ENCODE results near the gene ANK3. TPM values are rescaled to one million over a fixed set of nuclear protein-coding genes. Genes with fewer than 3 reads are reported as not detected.
A peak's percentile ranks its signal among the peaks of the same experiment; 100 is the strongest.

Gene ANK3
- total RNA-seq, 1 donor from 2014 or later: 188 TPM

DNA sequence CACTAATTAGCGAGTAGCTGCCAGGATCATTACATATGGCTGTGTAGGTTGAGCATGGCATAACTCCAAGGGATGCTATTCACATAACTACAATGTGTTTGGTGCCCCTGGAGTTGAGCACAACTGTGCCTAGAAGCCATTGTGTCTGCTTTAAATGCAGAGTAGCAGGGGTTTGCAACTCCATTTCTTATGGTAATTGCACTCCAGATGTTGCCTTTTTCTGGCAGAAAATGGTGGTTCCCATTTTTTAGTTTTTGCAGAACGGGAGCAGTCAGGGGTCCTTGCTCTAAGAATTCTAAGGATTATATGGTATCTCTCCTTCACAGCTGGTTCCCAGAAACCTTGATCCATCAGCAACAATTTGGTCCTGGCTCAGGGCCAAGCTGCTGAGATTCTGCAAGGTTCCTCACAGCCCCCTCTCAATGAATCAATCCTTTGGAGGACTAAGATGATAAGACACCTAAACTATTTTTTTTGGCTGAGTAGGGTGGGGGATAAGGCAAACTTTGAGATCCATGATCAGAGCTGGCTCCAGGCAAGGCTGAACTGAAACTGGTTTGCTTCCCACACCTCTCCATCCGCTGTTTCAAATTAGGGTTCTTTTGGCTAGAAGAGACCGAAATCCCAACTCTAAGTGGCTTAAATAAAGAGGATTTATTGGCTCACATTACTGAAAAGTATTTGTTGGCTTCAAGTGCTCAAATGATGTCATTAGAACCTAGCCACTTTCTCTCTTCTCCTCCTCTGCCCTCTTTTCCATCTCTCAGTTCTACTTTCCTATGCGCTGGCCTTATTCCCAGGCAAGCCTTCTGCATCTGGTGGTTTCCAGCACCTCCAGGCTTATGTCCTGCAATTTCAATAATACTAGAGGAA lies 385.8 kb downstream of the ANK3 start:
- DNase-seq (no peak), ATAC-seq (no peak)
- intact Hi-C loops (cut with micrococcal nuclease): no loop called here

DNA sequence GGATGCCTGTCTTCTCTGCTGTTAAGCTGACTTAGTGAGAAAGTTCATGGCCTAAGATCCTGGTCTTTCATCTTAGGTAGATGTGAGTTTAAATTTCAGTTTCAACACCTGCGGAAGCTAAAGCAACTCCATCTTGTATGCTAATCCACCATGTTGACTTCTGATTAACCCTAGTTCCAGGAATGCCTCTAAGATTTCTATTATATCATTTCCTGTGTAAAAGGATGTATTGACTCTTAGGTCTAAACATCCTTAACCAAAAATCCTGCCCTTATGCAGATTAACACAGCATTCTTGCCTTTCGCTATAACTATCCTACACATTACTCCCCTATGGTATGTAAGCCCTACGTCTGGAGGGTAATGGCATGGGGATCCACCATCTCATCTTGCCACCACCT lies 388.9 kb downstream of the ANK3 start:
- ATAC-seq: no peak
- intact Hi-C loops (cut with micrococcal nuclease): no loop called here
- no peak for DNase-seq

DNA sequence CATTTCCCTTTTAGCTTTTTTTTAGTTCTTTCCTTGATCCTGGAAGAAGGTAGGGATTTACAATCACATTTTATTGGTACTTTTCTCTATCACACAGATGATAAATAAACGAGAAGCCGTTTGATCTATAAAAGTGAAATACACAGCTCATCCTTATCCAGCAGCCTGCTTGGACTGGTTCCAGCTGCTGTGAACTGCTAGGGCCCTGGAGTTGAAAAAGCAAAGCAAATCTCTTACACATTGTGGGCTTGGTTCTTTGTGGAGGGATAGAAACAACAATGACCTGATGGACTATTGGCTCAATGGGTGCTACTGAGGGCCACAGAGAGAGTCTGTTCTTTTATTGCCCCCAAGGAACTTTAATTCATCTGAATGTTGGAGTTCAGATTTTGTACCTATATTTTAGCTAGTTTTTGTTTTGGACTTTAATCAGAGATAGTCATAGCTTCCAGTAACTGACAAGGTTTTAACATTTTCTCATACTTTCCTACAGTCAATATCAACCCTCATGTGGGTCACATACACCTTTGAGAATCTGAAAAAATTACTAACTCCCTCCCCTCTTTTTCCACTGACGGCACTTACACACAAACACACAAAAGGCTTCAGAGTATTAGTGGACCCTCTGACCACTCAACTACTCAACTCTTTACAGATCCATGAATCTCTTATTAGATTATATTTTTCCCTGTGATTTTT lies 391.7 kb downstream of the ANK3 start:
- no peak for ATAC-seq
- intact Hi-C loops (cut with micrococcal nuclease): no loop called here
- no peak for DNase-seq

DNA sequence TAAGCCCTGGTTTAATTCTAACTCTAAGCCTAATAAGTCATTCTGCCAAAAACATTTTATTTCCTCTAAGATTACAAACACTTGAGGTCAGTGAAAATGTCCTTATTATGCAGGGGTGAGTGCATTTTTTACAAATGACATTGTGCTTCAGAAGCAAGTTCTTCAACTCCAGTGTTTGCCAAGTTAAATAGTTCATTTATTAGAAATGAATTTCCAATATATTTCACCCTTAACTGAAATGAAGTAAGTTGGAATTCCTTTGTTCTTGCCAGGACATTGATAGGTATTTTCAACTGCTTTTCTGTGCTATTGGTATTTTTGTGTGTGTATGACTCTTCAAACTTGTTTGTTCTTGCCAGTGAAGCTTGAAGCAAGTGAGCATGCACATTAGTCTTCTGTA lies 393.8 kb downstream of the ANK3 start:
- ATAC-seq: no peak

DNA sequence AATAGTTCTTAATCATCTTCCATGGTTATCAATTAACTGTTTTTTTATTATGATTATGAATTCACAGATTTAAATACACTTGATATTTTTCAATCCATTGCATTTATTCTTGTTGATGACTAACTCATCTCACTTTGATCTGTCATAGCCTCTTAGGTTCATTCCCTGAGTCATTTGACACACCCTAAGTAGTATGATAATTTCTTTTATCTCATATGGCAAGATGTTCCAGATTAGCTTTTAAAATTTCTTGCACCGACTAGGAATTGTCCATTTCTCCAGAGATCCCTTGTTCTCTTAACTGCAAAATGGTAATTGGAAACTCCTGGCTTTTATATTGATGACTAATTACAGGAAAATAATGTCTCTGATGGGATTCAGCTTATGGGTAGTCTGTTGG lies 395.7 kb downstream of the ANK3 start:
- DNase-seq: no peak
- intact Hi-C loops (cut with micrococcal nuclease): no loop called here
- ATAC-seq: no peak

More for the DNA sequence above, 393.8 kb downstream of the ANK3 start:
- no peak for DNase-seq
- intact Hi-C loops (cut with micrococcal nuclease): no loop called here

DNA sequence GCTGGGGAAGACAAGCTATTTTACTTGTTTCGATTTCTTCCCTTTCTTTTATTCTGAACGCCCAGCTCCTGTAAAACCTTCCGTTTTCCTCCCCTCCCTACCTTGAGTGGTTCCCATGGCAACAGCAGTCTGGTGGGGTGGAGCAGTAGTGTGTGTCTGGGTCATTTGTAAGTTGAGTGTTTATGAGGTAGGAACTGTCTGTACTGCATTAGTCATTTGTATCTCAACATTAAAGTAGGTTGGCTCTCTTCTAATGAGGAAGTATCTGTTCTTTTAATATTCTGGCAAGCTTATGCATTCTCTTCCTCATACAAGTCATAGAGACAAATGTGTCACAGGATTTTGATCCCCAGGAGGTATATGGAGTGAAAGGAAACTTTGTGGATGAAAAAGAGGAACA lies 398.0 kb downstream of the ANK3 start:
- intact Hi-C loops (cut with micrococcal nuclease): no loop called here
- no peak for DNase-seq
- peak; percentile 80 for ATAC-seq

DNA sequence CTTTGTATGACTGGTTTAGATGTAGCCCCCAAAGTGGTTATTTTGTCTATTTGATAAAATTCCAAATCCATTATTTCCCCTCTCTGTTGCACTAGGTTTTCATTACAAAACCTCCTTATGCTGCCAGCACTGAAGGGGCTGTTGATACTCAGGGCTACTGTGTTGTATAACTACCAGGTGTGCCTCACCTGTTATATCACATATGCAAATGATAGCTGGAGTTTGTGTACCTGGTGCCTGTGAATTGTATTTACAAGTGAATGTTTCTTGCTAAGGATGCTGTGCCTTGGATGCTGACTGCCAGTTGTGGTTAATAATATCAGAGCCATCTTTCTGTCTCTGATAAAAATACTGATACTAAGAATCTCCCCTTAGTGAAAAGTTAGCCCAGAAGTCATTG lies 398.6 kb downstream of the ANK3 start:
- intact Hi-C loops (cut with micrococcal nuclease): no loop called here
- no peak for ATAC-seq
- no peak for DNase-seq

DNA sequence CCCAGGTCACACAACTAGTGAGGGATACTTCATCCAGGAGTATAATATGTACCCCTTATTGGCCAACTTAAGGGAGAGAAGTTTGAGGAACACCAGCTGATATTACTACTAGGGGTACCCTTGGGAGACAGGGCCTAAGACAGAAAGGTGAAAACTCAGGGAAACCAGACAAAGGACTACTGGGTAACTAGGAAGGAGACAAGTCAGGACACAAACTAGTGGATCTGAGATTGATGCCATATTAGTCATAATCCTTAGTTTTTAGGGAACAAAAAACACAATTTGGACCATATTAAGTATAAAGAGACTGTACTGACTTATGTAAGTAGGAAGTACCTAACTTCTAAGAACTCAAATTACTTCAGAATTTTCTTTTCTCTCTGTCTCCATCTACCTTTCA lies 404.0 kb downstream of the ANK3 start:
- intact Hi-C loops (cut with micrococcal nuclease): no loop called here
- ATAC-seq: no peak
- no peak for DNase-seq

DNA sequence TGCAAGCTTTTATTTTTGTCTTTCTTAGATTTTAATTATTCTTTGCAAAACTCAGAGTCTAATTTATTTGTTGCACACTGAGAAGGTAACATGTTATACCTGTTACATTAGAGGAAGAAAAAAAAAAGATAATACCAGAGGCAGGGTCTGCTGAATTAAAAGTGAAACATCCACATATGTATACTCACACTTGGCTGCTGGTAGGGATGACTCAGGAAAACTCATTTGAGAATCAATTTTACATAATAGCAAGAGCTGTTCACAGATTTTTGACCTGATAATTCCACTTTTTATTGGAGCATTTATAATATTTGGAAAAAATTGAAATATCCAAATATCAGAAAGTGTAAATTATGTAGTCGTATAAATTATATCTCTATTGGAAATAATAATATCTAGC lies 405.3 kb downstream of the ANK3 start:
- DNase-seq (no peak), ATAC-seq (no peak)
- intact Hi-C loops (cut with micrococcal nuclease): no loop called here

DNA sequence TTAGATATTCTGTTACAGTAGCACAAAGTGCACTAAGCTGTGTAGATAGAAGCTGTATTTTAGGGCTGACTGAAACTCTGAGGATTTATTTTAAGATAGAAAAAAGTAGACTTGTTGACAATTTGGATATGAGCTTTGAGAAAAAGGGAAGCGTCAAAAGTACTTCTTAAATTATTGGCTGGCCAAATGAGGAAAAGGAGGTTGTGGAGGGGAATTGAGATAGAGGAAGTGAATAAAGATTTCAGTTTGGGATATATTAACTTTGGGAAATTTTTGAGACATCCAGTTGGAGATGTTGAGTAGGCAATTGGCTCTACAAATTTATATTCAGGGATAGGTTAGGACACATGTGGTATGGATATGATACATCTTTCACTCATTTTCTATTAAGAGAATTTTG lies 409.3 kb downstream of the ANK3 start:
- DNase-seq (no peak), ATAC-seq (no peak)
- intact Hi-C loops (cut with micrococcal nuclease): no loop called here

DNA sequence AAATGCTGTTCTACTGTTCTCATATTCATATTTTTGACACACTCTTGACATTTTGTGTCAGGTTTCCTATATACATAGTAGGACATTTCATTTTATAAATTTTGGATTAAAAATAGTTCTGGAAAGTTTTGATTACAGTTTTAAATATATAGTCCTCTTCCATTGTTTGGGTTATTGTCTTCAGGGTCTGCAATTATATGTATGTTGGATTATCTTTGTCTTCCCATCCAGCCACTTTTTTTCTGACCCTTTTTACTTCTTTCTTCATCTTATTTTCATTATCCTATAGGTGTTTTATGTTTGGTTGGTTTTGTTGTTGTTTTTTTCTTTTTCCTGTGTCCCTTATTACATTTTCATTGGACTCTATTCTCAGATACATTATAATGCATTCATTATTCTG lies 412.2 kb downstream of the ANK3 start:
- ATAC-seq: no peak

DNA sequence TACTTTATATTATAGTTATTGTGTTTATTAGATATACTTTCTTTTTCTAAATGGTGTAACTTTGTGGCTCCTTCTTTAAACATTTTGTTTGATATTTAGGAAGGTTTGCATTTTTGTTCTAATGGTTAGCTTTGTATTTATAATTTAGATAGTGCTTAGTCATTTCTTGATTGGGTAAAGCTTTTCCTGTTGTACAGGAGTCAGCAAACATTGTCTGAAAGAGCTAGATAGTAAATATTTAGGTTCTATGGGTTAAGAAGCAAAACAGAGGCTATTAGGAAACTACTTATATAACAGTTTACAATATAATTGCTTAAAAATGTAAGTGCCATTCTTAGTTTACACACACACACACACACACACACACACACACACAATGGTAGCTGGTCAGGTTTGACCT lies 412.8 kb downstream of the ANK3 start:
- no peak for ATAC-seq
- no peak for DNase-seq
- intact Hi-C loops (cut with micrococcal nuclease): no loop called here

More for the DNA sequence above, 412.2 kb downstream of the ANK3 start:
- intact Hi-C loops (cut with micrococcal nuclease): no loop called here
- DNase-seq: no peak
